Nephron progenitor cell (in vitro differentiated cells): ENCODE data around the gene TAF10.

Source experiments
- DNase-seq: peaks from one replicate; pipeline ENCODE4 v3.0.0; 2021
- H3K27ac Mint-ChIP-seq: 2 replicates; pipeline ENCODE4 v1.8.0; 2021; ENCODE audit warnings: mild to moderate bottlenecking, moderate library complexity, mixed read lengths
- H3K27me3 Mint-ChIP-seq: 2 replicates; pipeline ENCODE4 v1.8.0; 2021; ENCODE audit warnings: mild to moderate bottlenecking, low read depth, mixed read lengths; ENCODE audit not compliant: poor library complexity
- H3K36me3 Mint-ChIP-seq: 2 replicates; pipeline ENCODE4 v1.8.0; 2021; ENCODE audit warnings: low read depth, mixed read lengths
- H3K4me1 Mint-ChIP-seq: 2 replicates; pipeline ENCODE4 v1.8.0; 2021; ENCODE audit warnings: mixed read lengths
- H3K4me3 Mint-ChIP-seq: 2 replicates; pipeline ENCODE4 v1.8.0; 2021; ENCODE audit warnings: mild to moderate bottlenecking, moderate library complexity, mixed read lengths
- H3K9me3 Mint-ChIP-seq: 2 replicates; pipeline ENCODE4 v1.8.0; 2021; ENCODE audit warnings: mild to moderate bottlenecking, moderate library complexity, mixed read lengths
- TF ChIP-seq, protein P1 (sequence below): fragments of 200-600 bp; sonication (generic); IDR thresholded peaks from 2 replicates; pipeline ENCODE4 v1.5.0; 2021; ENCODE audit warnings: antibody characterized with exemption

TAF10 gene

DNA sequence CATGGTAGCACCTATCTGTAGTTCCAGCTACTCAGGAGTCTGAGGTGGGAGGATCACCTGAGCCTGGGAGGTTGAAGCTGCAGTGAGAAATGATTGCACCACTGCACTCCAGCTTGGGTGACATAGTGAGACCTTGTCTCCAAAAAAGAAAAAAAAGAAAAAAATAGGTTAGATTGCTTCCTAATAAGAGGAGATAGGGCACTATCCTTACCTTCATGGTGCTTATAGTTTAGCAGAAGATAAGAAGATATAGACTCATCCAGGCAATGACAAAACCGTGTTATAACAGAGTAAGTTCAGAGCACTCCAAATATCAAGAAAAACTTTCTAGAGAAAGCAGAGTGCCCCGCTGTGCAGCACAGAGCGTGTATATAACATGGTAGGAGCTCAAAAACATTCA lies 50.7 kb downstream of the TAF10 start:
- Mint-ChIP-seq H3K9me3 (no peaks in the 10 kb centered on the region), H3K4me1 (no peaks in the 10 kb centered on the region)
- TF ChIP-seq, protein P1, sequence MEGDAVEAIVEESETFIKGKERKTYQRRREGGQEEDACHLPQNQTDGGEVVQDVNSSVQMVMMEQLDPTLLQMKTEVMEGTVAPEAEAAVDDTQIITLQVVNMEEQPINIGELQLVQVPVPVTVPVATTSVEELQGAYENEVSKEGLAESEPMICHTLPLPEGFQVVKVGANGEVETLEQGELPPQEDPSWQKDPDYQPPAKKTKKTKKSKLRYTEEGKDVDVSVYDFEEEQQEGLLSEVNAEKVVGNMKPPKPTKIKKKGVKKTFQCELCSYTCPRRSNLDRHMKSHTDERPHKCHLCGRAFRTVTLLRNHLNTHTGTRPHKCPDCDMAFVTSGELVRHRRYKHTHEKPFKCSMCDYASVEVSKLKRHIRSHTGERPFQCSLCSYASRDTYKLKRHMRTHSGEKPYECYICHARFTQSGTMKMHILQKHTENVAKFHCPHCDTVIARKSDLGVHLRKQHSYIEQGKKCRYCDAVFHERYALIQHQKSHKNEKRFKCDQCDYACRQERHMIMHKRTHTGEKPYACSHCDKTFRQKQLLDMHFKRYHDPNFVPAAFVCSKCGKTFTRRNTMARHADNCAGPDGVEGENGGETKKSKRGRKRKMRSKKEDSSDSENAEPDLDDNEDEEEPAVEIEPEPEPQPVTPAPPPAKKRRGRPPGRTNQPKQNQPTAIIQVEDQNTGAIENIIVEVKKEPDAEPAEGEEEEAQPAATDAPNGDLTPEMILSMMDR = no peak

More for the DNA sequence above, 50.7 kb downstream of the TAF10 start:
- H3K36me3 Mint-ChIP-seq = no peaks in the 10 kb centered on the region
- no peak overlapping the region for H3K27ac Mint-ChIP-seq
- H3K4me3 Mint-ChIP-seq = no peak overlapping the region
- H3K27me3 Mint-ChIP-seq = peaks cover 3% of the 10 kb centered on the region
- DNase-seq = no peak
